CD4-positive, alpha-beta T cell treated with Interleukin-1 beta for 1 hour (primary cell): Measurements from ENCODE around the gene SMAD5.
A peak's percentile ranks its signal among the peaks of the same experiment; 100 is the strongest.

Source experiments
- DNase-seq, 2 donors: peaks; one replicate each; pipeline ENCODE4 v3.0.0-alpha.2; 2020 to 2022

SMAD5 gene

GRCh38 chr5:136157514-136157913, 24.9 kb downstream of the SMAD5 start:
- no peak for DNase-seq

GRCh38 chr5:136159457-136159856, 26.8 kb downstream of the SMAD5 start:
- DNase-seq = no peak

- DNase-seq = no peak
Observed at GRCh38 chr5:136162008-136162407, 29.4 kb downstream of the SMAD5 start.

- no peak for DNase-seq
Observed at GRCh38 chr5:136164226-136164625, 31.6 kb downstream of the SMAD5 start.

GRCh38 chr5:136166909-136167308, 34.3 kb downstream of the SMAD5 start:
- DNase-seq = no peak

GRCh38 chr5:136169218-136169617, 36.6 kb downstream of the SMAD5 start:
- no peak for DNase-seq

GRCh38 chr5:136174021-136174659, 41.5 kb downstream of the SMAD5 start:
- peak in 1 of 2 donors; percentile 5 for DNase-seq

- DNase-seq = no peak
Observed at GRCh38 chr5:136182618-136183017, 50.0 kb downstream of the SMAD5 start.

GRCh38 chr5:136185974-136186665, 53.5 kb downstream of the SMAD5 start:
- DNase-seq = no peak

- DNase-seq = no peak
Observed at GRCh38 chr5:136186796-136187195, 54.2 kb downstream of the SMAD5 start.

GRCh38 chr5:136188859-136189258, 56.2 kb downstream of the SMAD5 start:
- no peak for DNase-seq

GRCh38 chr5:136190091-136190720, 57.6 kb downstream of the SMAD5 start:
- DNase-seq = no peak

GRCh38 chr5:136190904-136191303, 58.3 kb downstream of the SMAD5 start:
- DNase-seq = no peak

- no peak for DNase-seq
Observed at GRCh38 chr5:136191304-136192014, 58.8 kb downstream of the SMAD5 start.

- DNase-seq = no peak
Observed at GRCh38 chr5:136192015-136192525, 59.4 kb downstream of the SMAD5 start.

- DNase-seq = no peak
Observed at GRCh38 chr5:136192526-136193321, 60.1 kb downstream of the SMAD5 start, which contains the start of gene SMIM32. TSS of gene SMIM32 (minus strand) at chr5:136193162. CDS start at chr5:136192524, 638 bp downstream.

- DNase-seq = no peak
Observed at GRCh38 chr5:136193322-136193935, 60.8 kb downstream of the SMAD5 start.

- DNase-seq = no peak
Observed at GRCh38 chr5:136194576-136194975, 61.9 kb downstream of the SMAD5 start.

- DNase-seq = no peak
Observed at GRCh38 chr5:136195971-136196820, 63.6 kb downstream of the SMAD5 start.

- DNase-seq = no peak
Observed at GRCh38 chr5:136197462-136198142, 65.0 kb downstream of the SMAD5 start.
